Stimulated activated naive CD4-positive, alpha-beta T cell treated with Interleukin-2 at 50 U/mL for 16 hours (primary cell): ENCODE measurements around the gene DCBLD2.

ENCODE experiments used
- DNase-seq: peaks from one replicate; lab custom pipeline; 2025; lab: John Stamatoyannopoulos, UW

Gene DCBLD2

GRCh38 chr3:98901392-98902350 lies at the start of gene DCBLD2:
Gene DCBLD2 (minus strand): TSS chr3:98901695. CDS start chr3:98901326, 369 bp downstream.
- peak; percentile 89 for DNase-seq

- DNase-seq = no peak
Observed at GRCh38 chr3:98945666-98946065, 44.2 kb upstream of the DCBLD2 start.

GRCh38 chr3:98945101-98945524 lies 43.6 kb upstream of the DCBLD2 start:
- DNase-seq = no peak

GRCh38 chr3:98930413-98930812 lies 28.9 kb upstream of the DCBLD2 start:
- no peak for DNase-seq

GRCh38 chr3:98921957-98922356 lies 20.5 kb upstream of the DCBLD2 start:
- no peak for DNase-seq

- no peak for DNase-seq
Observed at GRCh38 chr3:98920166-98920565, 18.7 kb upstream of the DCBLD2 start.

GRCh38 chr3:98918586-98918985 lies 17.1 kb upstream of the DCBLD2 start:
- DNase-seq = no peak

GRCh38 chr3:98917608-98918007 lies 16.1 kb upstream of the DCBLD2 start:
- no peak for DNase-seq

- DNase-seq = no peak
Observed at GRCh38 chr3:98914210-98915080, 12.9 kb upstream of the DCBLD2 start.

GRCh38 chr3:98912448-98912847 lies 11.0 kb upstream of the DCBLD2 start:
- no peak for DNase-seq

GRCh38 chr3:98906230-98906629 lies 4.7 kb upstream of the DCBLD2 start:
- no peak for DNase-seq

- DNase-seq = no peak
Observed at GRCh38 chr3:98903705-98904481, 2.4 kb upstream of the DCBLD2 start.

- DNase-seq = no peak
Observed at GRCh38 chr3:98903099-98903498, 1.6 kb upstream of the DCBLD2 start.

- DNase-seq = no peak
Observed at GRCh38 chr3:98902351-98902740, 851 bp upstream of the DCBLD2 start.

GRCh38 chr3:98901119-98901391 lies 440 bp downstream of the DCBLD2 start:
- no peak for DNase-seq

GRCh38 chr3:98900265-98901118 lies 1.0 kb downstream of the DCBLD2 start:
- no peak for DNase-seq

- no peak for DNase-seq
Observed at GRCh38 chr3:98897701-98898100, 3.8 kb downstream of the DCBLD2 start.

GRCh38 chr3:98894791-98895576 lies 6.5 kb downstream of the DCBLD2 start:
- no peak for DNase-seq

- DNase-seq = no peak
Observed at GRCh38 chr3:98893740-98894139, 7.8 kb downstream of the DCBLD2 start.

GRCh38 chr3:98892263-98892662 lies 9.2 kb downstream of the DCBLD2 start:
- no peak for DNase-seq
